CD14-positive monocyte (primary cell): Measurements from ENCODE around the gene RAX2. TPM values are rescaled to one million over a fixed set of nuclear protein-coding genes. Genes with fewer than 3 reads are reported as not detected.

ENCODE experiments used
- DNase-seq, 3 donors: peaks; one replicate each; pipeline ENCODE4 v3.0.0-alpha.2; 2011 to 2022
- H2AFZ ChIP-seq: 2 replicates; pipeline ENCODE4 v1.6.0; 2012; ENCODE audit warnings: mild to moderate bottlenecking, low read depth, low read length, inconsistent platforms; ENCODE audit not compliant: insufficient read depth, poor library complexity, severe bottlenecking
- H3K27ac ChIP-seq, 2 donors: 1 replicate in 1 of 2; 2 replicates in 1 of 2; pipeline ENCODE4 v1.5.1; 2012 to 2013; ENCODE audit warnings: low read length in 2 of 2, control low read depth in 1 of 2, inconsistent platforms in 1 of 2, low read depth in 1 of 2, mild to moderate bottlenecking in 1 of 2
- H3K27me3 ChIP-seq, 2 donors: one replicate each; pipeline versions ENCODE4 v1.6.0 to v1.6.1; 2011 to 2013; ENCODE audit warnings: low read length in 2 of 2; ENCODE audit not compliant: control insufficient read depth in 2 of 2, insufficient read depth in 2 of 2
- H3K36me3 ChIP-seq, 2 donors: replicated peaks in 1 of 2; 1 replicate in 1 of 2; 2 replicates in 1 of 2; pipeline versions ENCODE4 v1.5.1 to v1.6.1; 2012 to 2013; ENCODE audit warnings: low read length in 2 of 2, control low read depth in 1 of 2, inconsistent platforms in 1 of 2, mild to moderate bottlenecking in 1 of 2; ENCODE audit not compliant: insufficient read depth in 2 of 2, control insufficient read depth in 1 of 2
- H3K4me1 ChIP-seq, 2 donors: 1 replicate in 1 of 2; 2 replicates in 1 of 2; pipeline versions ENCODE4 v1.5.1 to v1.6.1; 2012 to 2013; ENCODE audit warnings: low read length in 2 of 2, control low read depth in 1 of 2, inconsistent platforms in 1 of 2, mild to moderate bottlenecking in 1 of 2, moderate library complexity in 1 of 2; ENCODE audit not compliant: insufficient read depth in 2 of 2, control insufficient read depth in 1 of 2
- H3K4me2 ChIP-seq: replicated peaks from 2 replicates; pipeline ENCODE3; 2012; ENCODE audit warnings: low read length, moderate library complexity, mild to moderate bottlenecking; ENCODE audit not compliant: poor library complexity, severe bottlenecking; ENCODE audit errors: extremely low read depth
- H3K4me3 ChIP-seq, 3 experiments: fragments of 200-600 bp in 1 of 3; sonication (generic) in 1 of 3; replicated peaks in 1 of 3; 1 replicate in 2 of 3; 2 replicates in 1 of 3; pipeline ENCODE4 v1.5.1; 2011 to 2013; ENCODE audit warnings: low read length in 3 of 3, mild to moderate bottlenecking in 3 of 3, control low read depth in 2 of 3, low read depth in 2 of 3, inconsistent platforms in 1 of 3, moderate library complexity in 1 of 3
- H3K79me2 ChIP-seq: 2 replicates; pipeline ENCODE4 v1.6.0; 2012; ENCODE audit warnings: mild to moderate bottlenecking, control low read depth, inconsistent platforms, low read length, moderate library complexity; ENCODE audit not compliant: insufficient read depth
- H3K9ac ChIP-seq: 2 replicates; pipeline ENCODE4 v1.6.0; 2017; ENCODE audit warnings: low read length, mild to moderate bottlenecking; ENCODE audit not compliant: insufficient read depth, poor library complexity, severe bottlenecking
- H3K9me3 ChIP-seq, 2 donors: replicated peaks in 1 of 2; 1 replicate in 1 of 2; 2 replicates in 1 of 2; pipeline versions ENCODE4 v1.5.1 to v1.6.1; 2012 to 2013; ENCODE audit warnings: low read length in 2 of 2, control low read depth in 1 of 2; ENCODE audit not compliant: control insufficient read depth in 1 of 2, insufficient read depth in 1 of 2
- H4K20me1 ChIP-seq: 2 replicates; pipeline ENCODE4 v1.6.0; 2012; ENCODE audit warnings: mild to moderate bottlenecking, low read length, control low read depth, moderate library complexity; ENCODE audit not compliant: insufficient read depth
- H3K27ac Mint-ChIP-seq, 7 donors: one replicate each; pipeline ENCODE4 v1.8.0; 2020; ENCODE audit warnings: mild to moderate bottlenecking in 7 of 7, mixed read lengths in 7 of 7, moderate library complexity in 6 of 7, inconsistent platforms in 2 of 7
- H3K27me3 Mint-ChIP-seq, 3 donors: one replicate each; pipeline ENCODE4 v1.8.0; 2021 to 2022; ENCODE audit warnings: low read depth in 3 of 3, mild to moderate bottlenecking in 3 of 3, mixed read lengths in 3 of 3, moderate library complexity in 3 of 3, inconsistent platforms in 1 of 3
- H3K36me3 Mint-ChIP-seq, 2 donors: one replicate each; pipeline ENCODE4 v1.8.0; 2020; ENCODE audit warnings: mixed read lengths in 2 of 2, inconsistent platforms in 1 of 2, mild to moderate bottlenecking in 1 of 2
- H3K4me1 Mint-ChIP-seq: one replicate; pipeline ENCODE4 v1.8.0; 2020; ENCODE audit warnings: mild to moderate bottlenecking, mixed read lengths
- H3K4me3 Mint-ChIP-seq, 2 donors: one replicate each; pipeline ENCODE4 v1.8.0; 2020; ENCODE audit warnings: mild to moderate bottlenecking in 2 of 2, mixed read lengths in 2 of 2, moderate library complexity in 1 of 2
- H3K9me3 Mint-ChIP-seq, 7 donors: one replicate each; pipeline ENCODE4 v1.8.0; 2020 to 2022; ENCODE audit warnings: mixed read lengths in 7 of 7, mild to moderate bottlenecking in 6 of 7, moderate library complexity in 6 of 7, inconsistent platforms in 2 of 7
- CTCF ChIP-seq: fragments of 200-600 bp; IDR thresholded peaks from one replicate; pipeline ENCODE4 v1.8.0; 2022; ENCODE audit warnings: antibody characterized with exemption, mild to moderate bottlenecking
- WGBS: methylation state at CpG from one replicate; pipeline ENCODE4 v1.1.5; 2013; ENCODE audit warnings: missing lambda C conversion rate; ENCODE audit not compliant: insufficient coverage; 5-methylcytosine and 5-hydroxymethylcytosine counted together
- intact Hi-C, 2 donors: fragments of 100-400 bp; cut with micrococcal nuclease; formaldehyde crosslinking; loops; one replicate each; pipeline versions ENCODE4 v1.15.0 to v1.15.1; 2023
- polyA plus RNA-seq, 3 donors: library from polyadenylated mRNA; depleted of rRNA in 1 of 3; unstranded in 2 of 3; stranded (reverse) in 1 of 3; fragments of 300-500 nt in 2 of 3; fragments of >200 nt in 1 of 3; fragmentation: Illumina TruSeq in 2 of 3; gene quantifications; 1 replicate in 2 of 3; 2 replicates in 1 of 3; pipeline ENCODE4 v1.2.3, GENCODE V29; 2012 to 2021

Gene RAX2
- polyA plus RNA-seq, 3 donors, result not detected

GRCh38 chr19:3773814-3774515 lies 1.9 kb upstream of the RAX2 start:
- Histone ChIP-seq H3K4me2 (no peak overlapping the region), H3K9ac (no peak overlapping the region), H3K79me2 (no peaks in the 10 kb centered on the region), H3K27ac (no peak overlapping the region), H3K36me3 (peaks cover 8 to 10% of the 10 kb centered on the region in 2 donors), H2AFZ (no peak overlapping the region), H4K20me1 (no peaks in the 10 kb centered on the region), H3K27me3 (no peaks in the 10 kb centered on the region), H3K4me3 (no peak overlapping the region), H3K9me3 (no peaks in the 10 kb centered on the region), H3K4me1 (no peaks in the 10 kb centered on the region)
- WGBS, result 92% methylated on average over 12 of the region's 12 CpGs
- DNase-seq, result no peak
- Mint-ChIP-seq H3K4me1 (no peaks in the 10 kb centered on the region), H3K27ac (no peak overlapping the region), H3K36me3 (peaks cover 2 to 12% of the 10 kb centered on the region in 2 donors), H3K4me3 (no peak overlapping the region), H3K27me3 (peaks cover 0 to 11% (median 1%) of the 10 kb centered on the region in 3 donors), H3K9me3 (peaks cover 0 to 3% (median 1%) of the 10 kb centered on the region in 7 donors)
- intact Hi-C loops, result no loop called here
- TF ChIP-seq CTCF, result no peak

DNA sequence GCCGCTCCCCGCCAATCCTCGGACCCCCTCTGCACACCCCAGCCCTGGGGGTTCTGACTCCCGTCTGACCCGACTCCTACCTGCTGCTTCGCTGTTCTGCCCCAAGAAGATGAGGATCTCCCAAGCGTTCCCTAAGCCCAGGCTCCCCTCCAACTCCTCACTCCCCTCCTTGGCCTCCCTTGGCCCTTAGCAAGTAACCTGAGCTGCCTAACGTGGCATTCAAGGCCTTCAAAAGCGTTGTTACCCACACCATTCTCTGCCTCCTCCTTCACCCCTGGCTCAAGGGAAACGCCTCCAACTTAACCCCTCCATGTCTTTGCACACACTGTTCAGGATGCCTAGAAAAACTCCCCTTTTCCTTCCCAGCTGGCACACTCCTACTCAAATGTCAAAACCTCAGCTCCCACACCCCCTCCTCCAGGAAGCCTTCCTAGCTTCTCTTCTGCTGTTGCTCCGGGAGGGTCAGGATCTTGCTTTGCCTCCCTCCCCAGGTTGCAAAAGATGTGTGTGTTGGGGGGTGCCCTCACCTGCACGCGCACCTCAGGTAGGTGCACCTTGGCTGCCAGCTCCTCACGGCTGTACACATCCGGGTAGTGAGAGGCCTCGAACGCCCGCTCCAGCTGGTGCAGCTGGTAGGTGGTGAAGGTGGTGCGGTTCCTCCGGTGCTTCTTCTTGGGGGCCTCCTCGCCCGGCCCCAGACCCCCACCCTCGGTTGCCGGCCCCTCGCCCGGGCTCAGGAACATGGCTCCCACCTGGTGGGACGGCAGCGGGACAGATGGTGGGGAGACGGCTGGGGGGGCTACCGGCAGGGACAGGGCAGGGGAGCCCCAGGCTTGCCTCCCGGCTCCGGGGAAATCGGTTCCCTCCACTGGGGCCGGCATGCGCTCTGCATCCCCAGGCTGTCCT lies 775 bp downstream of the RAX2 start:
- Histone ChIP-seq H4K20me1 (peaks cover 13% of the 10 kb centered on the region), H3K4me2 (no peak overlapping the region), H3K4me1 (no peaks in the 10 kb centered on the region), H3K79me2 (no peaks in the 10 kb centered on the region), H3K27me3 (no peaks in the 10 kb centered on the region), H3K9ac (no peak overlapping the region), H3K4me3 (no peak overlapping the region), H3K9me3 (no peaks in the 10 kb centered on the region), H3K36me3 (peaks cover 35 to 38% of the 10 kb centered on the region in 2 donors), H3K27ac (no peak overlapping the region), H2AFZ (no peak overlapping the region)
- H3K36me3 Mint-ChIP-seq, result peaks cover 17 to 38% of the 10 kb centered on the region in 2 donors
- H3K27me3 Mint-ChIP-seq, result peaks cover 0 to 10% (median 0%) of the 10 kb centered on the region in 3 donors
- peaks cover 0 to 3% (median 1%) of the 10 kb centered on the region in 7 donors for H3K9me3 Mint-ChIP-seq
- intact Hi-C loops, result no loop called here
- TF ChIP-seq CTCF, result no peak
- no peak overlapping the region for H3K4me3 Mint-ChIP-seq
- DNase-seq, result no peak
- H3K4me1 Mint-ChIP-seq, result no peaks in the 10 kb centered on the region
- WGBS, result 92% methylated on average over 27 of the region's 35 CpGs
- no peak overlapping the region for H3K27ac Mint-ChIP-seq
